ENCODE data around the gene CCDC175.

GRCh38 chr14:59460378-59460777 lies 116.2 kb downstream of the CCDC175 start:
- TF ChIP-seq CTCF (IDR thresholded peaks at IDR 0.05; ENCODE audit: low read depth, low read length, poor library complexity, severe bottlenecking) (no peak), EZH2phosphoT487 (IDR thresholded peaks at IDR 0.05; ENCODE audit: borderline replicate concordance, low read length) (no peak)

All from DOHH2 (cell line).